T-helper 17 cell (primary cell): ENCODE measurements around the gene GPR78. TPM values are rescaled to one million over a fixed set of nuclear protein-coding genes. Genes with fewer than 3 reads are reported as not detected.

Experiments used
- ATAC-seq: fragments of 150-1000 bp; cut with Tn5 transposase; 2 replicates; pipeline ENCODE4 v1.10.0; 2021; ENCODE audit warnings: mild to moderate bottlenecking, moderate library complexity
- DNase-seq, 3 donors: peaks; one replicate each; pipeline versions ENCODE4 v3.0.0 to v3.0.0-alpha.2; 2020 to 2021
- H3K9me3 ChIP-seq: one replicate; pipeline ENCODE4 v1.7.0; 2013; ENCODE audit warnings: low read length, mild to moderate bottlenecking; ENCODE audit not compliant: control insufficient read depth, poor library complexity, severe bottlenecking
- H3K27ac Mint-ChIP-seq: one replicate; pipeline ENCODE4 v1.8.0; 2022; ENCODE audit warnings: mild to moderate bottlenecking, moderate library complexity, mixed read lengths
- H3K27me3 Mint-ChIP-seq: one replicate; pipeline ENCODE4 v1.8.0; 2022; ENCODE audit warnings: mixed read lengths
- H3K36me3 Mint-ChIP-seq: one replicate; pipeline ENCODE4 v1.8.0; 2022; ENCODE audit warnings: low read depth, mixed read lengths
- H3K4me1 Mint-ChIP-seq: one replicate; pipeline ENCODE4 v1.8.0; 2022; ENCODE audit warnings: mild to moderate bottlenecking, mixed read lengths
- H3K4me3 Mint-ChIP-seq: one replicate; pipeline ENCODE4 v1.8.0; 2022; ENCODE audit warnings: mild to moderate bottlenecking, moderate library complexity, mixed read lengths
- total RNA-seq, 4 donors: library from RNA in 2 of 4; stranded (reverse) in 2 of 4; gene quantifications; one replicate each; pipeline ENCODE4 v1.2.3 and lab custom pipeline; 2022 to 2026

GPR78 gene
- total RNA-seq, 2 donors from 2014 or later, result not detected

DNA sequence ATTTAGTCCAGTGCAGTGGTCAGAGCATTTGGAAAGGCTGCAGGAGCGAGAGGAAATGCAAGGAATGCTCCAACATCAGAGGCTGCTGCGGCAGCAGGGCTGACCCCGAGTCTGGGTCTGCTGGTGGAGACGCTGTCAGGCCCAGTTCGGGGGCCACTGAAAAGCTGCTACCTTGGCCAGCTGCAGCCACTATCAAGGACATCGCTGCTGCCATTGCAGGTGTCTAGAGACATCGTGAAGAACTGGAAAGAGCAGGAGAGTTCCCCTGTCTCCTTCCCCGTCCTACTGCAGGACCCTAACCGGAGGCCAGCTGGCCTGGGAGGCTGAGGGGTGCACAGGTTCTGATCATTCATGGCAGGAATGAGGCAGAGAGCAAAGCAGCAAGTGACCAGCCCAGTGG lies 29.5 kb upstream of the GPR78 start:
- no peaks in the 10 kb centered on the region for H3K9me3 ChIP-seq
- H3K27me3 Mint-ChIP-seq, result peaks cover 9% of the 10 kb centered on the region
- H3K4me3 Mint-ChIP-seq, result no peak overlapping the region
- H3K4me1 Mint-ChIP-seq, result no peaks in the 10 kb centered on the region
- peaks cover 2% of the 10 kb centered on the region for H3K36me3 Mint-ChIP-seq
- no peak overlapping the region for H3K27ac Mint-ChIP-seq
- DNase-seq (no peak), ATAC-seq (no peak)

DNA sequence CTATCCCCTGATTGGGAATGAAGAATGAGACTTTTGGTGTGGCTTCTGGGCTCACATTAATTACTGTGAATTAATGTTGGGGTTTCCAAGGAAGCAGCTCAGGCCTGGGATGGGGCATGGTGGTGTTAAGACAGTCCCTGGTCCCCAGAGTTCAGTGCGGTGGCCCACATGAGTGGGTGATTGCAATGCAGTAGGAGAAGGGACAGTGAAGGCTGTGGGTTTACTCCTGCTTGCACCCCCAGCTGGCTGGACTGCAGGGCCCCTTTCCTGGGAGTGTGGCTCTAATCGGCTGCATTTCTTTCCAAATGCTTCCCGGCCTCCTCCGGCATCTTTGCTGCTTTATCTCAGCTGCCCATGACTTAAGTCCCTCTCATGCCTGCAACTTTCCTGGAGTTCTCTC lies 28.2 kb upstream of the GPR78 start:
- no peak for ATAC-seq
- Mint-ChIP-seq H3K36me3 (peaks cover 2% of the 10 kb centered on the region), H3K27me3 (peaks cover 11% of the 10 kb centered on the region), H3K4me3 (no peak overlapping the region), H3K4me1 (no peaks in the 10 kb centered on the region), H3K27ac (no peak overlapping the region)
- DNase-seq, result no peak
- H3K9me3 ChIP-seq, result no peaks in the 10 kb centered on the region

GRCh38 chr4:8552581-8553205 lies 27.5 kb upstream of the GPR78 start:
- H3K36me3 Mint-ChIP-seq, result peaks cover 2% of the 10 kb centered on the region
- H3K4me1 Mint-ChIP-seq, result no peaks in the 10 kb centered on the region
- DNase-seq (no peak), ATAC-seq (no peak)
- no peaks in the 10 kb centered on the region for H3K9me3 ChIP-seq
- no peak overlapping the region for H3K4me3 Mint-ChIP-seq
- H3K27me3 Mint-ChIP-seq, result peaks cover 14% of the 10 kb centered on the region
- H3K27ac Mint-ChIP-seq, result no peak overlapping the region

DNA sequence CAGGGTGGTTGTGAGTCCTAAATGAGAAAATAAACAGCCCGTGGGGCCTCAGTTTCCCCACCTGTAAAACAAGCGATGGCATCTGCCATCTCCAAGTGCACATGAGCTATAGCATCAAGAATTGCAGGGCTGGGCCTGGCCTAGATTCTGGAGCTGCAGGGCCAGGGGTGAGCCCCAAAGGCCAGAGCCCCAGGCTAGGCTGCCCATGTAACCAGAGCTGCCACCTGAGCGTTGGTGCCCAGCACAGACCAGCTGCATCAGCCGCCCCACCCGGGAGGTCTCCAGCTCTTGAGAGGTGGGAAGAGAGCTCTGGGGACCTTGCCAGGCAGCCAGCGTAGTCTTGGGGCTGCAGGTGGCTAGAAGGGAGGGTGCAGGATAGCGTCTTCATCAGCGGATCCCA lies 27.0 kb upstream of the GPR78 start:
- no peaks in the 10 kb centered on the region for H3K9me3 ChIP-seq
- DNase-seq (no peak), ATAC-seq (no peak)
- Mint-ChIP-seq H3K27ac (no peak overlapping the region), H3K4me3 (no peak overlapping the region), H3K36me3 (peaks cover 2% of the 10 kb centered on the region), H3K4me1 (no peaks in the 10 kb centered on the region), H3K27me3 (peaks cover 14% of the 10 kb centered on the region)

GRCh38 chr4:8553991-8554405 lies 26.2 kb upstream of the GPR78 start:
- no peaks in the 10 kb centered on the region for H3K4me1 Mint-ChIP-seq
- peaks cover 20% of the 10 kb centered on the region for H3K27me3 Mint-ChIP-seq
- peaks cover 2% of the 10 kb centered on the region for H3K36me3 Mint-ChIP-seq
- H3K9me3 ChIP-seq, result no peaks in the 10 kb centered on the region
- no peak for DNase-seq
- no peak overlapping the region for H3K4me3 Mint-ChIP-seq
- H3K27ac Mint-ChIP-seq, result no peak overlapping the region
- ATAC-seq, result no peak

GRCh38 chr4:8554555-8555100 lies 25.6 kb upstream of the GPR78 start:
- Mint-ChIP-seq H3K27ac (no peak overlapping the region), H3K4me3 (no peak overlapping the region), H3K4me1 (no peaks in the 10 kb centered on the region), H3K36me3 (peaks cover 2% of the 10 kb centered on the region), H3K27me3 (peaks cover 23% of the 10 kb centered on the region)
- ATAC-seq (no peak), DNase-seq (no peak)
- no peaks in the 10 kb centered on the region for H3K9me3 ChIP-seq

DNA sequence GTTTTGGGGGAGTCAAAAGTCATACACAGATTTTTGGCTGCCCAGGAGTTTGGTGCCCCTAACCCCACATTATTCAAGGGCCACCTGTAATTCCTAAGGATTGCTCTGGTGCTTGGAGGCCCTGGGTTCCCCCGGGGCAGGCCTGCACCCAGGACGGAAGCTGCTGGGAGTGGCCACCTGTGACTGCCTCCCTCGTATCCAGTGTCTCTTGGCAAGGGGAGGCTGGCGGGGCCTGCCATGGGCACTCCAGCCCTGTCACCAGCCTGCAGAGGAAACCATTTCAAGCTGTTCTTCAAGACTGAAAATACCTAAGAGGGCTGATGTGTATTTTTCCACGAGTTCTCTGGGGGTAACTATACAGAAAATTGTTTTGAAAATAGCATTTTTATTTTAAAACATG lies 24.5 kb upstream of the GPR78 start:
- Mint-ChIP-seq H3K36me3 (peaks cover 2% of the 10 kb centered on the region), H3K27me3 (peaks cover 25% of the 10 kb centered on the region), H3K4me3 (no peak overlapping the region), H3K4me1 (no peaks in the 10 kb centered on the region), H3K27ac (no peak overlapping the region)
- ATAC-seq, result no peak
- H3K9me3 ChIP-seq, result no peaks in the 10 kb centered on the region
- no peak for DNase-seq

DNA sequence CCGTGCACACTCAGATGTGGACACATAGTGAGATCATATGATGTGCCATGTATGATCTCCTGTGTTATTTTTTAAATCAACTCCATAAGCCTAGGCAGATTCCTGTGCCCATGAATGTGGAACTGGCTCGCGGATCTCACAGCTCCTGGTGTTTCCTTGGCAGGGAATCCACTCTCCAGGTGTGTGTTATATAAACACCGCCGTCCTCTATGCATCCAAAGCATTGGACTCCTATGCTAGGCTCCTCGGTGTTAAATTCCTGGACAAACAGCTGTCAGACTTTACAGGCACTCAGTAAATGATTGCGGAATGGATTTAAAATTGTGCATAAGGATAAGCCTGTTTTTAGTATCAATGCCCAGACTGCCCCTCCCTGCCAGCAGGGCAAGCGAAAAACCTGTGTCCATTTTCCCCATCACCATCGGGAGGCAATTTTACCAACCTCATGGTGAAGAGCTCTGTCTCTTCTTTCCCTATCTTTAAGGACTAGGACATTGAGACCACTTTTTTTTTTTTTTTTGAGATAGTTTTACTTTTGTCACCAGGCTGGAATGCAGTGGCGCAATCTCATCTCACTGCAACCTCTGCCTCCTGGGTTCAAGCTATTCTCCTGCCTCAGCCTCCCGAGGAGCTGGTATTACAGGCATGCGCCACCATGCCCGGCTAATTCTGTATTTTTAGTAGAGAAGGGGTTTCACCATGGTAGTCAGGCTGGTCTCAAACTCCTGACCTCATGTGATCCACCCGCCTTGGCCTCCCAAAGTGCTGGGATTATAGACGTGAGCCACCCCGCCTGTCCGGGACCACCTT lies 23.6 kb upstream of the GPR78 start:
- H3K4me1 Mint-ChIP-seq, result no peaks in the 10 kb centered on the region
- no peaks in the 10 kb centered on the region for H3K9me3 ChIP-seq
- DNase-seq (no peak), ATAC-seq (no peak)
- peaks cover 3% of the 10 kb centered on the region for H3K36me3 Mint-ChIP-seq
- no peak overlapping the region for H3K4me3 Mint-ChIP-seq
- H3K27ac Mint-ChIP-seq, result no peak overlapping the region
- peaks cover 27% of the 10 kb centered on the region for H3K27me3 Mint-ChIP-seq

- no peak for ATAC-seq
- H3K4me3 Mint-ChIP-seq, result no peak overlapping the region
- no peak for DNase-seq
- peaks cover 2% of the 10 kb centered on the region for H3K4me1 Mint-ChIP-seq
- H3K9me3 ChIP-seq, result no peaks in the 10 kb centered on the region
- no peak overlapping the region for H3K27ac Mint-ChIP-seq
- peaks cover 36% of the 10 kb centered on the region for H3K27me3 Mint-ChIP-seq
- peaks cover 3% of the 10 kb centered on the region for H3K36me3 Mint-ChIP-seq
Measured at GRCh38 chr4:8557151-8558076, 22.8 kb upstream of the GPR78 start.

GRCh38 chr4:8558080-8558960 lies 21.9 kb upstream of the GPR78 start:
- H3K27me3 Mint-ChIP-seq, result peaks cover 36% of the 10 kb centered on the region
- no peak overlapping the region for H3K4me3 Mint-ChIP-seq
- no peaks in the 10 kb centered on the region for H3K9me3 ChIP-seq
- no peak overlapping the region for H3K27ac Mint-ChIP-seq
- ATAC-seq (no peak), DNase-seq (no peak)
- H3K4me1 Mint-ChIP-seq, result peaks cover 2% of the 10 kb centered on the region
- peaks cover 2% of the 10 kb centered on the region for H3K36me3 Mint-ChIP-seq

DNA sequence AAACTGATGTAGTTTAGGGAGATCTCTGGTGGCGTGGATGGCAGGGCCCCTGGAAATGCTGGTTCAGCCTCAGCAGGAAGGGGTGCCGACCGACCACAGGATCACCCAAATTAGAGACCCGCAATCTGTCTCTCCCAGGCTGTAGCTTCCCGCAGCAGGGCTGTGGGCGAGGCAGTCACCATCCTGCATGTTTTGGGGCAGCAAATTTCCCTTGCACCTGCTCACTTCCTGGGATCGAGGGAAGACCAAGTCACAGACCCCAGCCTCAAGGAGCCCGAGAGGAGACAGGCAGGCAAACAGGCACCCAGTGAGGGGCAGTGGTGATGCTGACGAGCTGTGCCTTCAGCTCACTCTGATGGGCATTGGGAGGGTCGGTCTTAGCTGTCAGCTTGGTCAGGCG lies 21.2 kb upstream of the GPR78 start:
- no peaks in the 10 kb centered on the region for H3K9me3 ChIP-seq
- no peak overlapping the region for H3K4me3 Mint-ChIP-seq

DNA sequence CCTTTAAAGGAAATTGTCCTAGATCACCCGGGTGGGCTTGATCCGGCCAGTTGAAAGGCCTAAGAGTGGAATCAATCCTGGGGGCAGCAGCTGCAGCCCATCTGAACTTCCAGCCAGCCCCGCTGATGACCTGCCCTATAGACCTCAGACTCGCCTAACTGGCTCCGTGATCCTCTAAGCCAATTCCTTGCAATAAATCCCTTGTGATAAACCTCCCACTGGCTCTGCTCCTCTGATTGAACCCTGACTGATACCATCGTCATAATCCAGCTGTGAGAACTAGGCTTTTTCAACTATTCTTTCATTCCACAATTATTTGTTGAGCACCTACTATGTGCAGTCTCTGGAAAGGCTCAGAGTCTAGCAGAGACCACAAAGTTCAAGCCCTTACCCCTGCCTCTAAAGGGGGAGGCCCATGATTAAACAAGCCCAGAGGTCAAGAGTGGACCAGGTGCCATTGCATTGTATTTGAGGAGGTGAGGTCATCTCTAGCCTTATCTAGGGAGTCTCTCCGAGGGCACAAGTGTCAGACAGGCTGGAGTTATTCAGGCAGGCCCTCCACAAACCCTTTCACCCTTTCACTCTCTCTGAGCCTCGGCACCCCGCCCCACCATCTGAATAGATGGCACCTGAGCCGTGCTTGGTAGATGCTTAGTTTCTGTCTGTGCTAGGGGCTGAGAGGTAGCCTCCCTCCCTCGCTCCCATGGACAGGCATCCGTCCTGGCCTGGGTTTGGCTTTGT lies 20.5 kb upstream of the GPR78 start:
- H3K27me3 Mint-ChIP-seq, result peaks cover 34% of the 10 kb centered on the region
- H3K36me3 Mint-ChIP-seq, result peaks cover 2% of the 10 kb centered on the region
- H3K4me1 Mint-ChIP-seq, result peaks cover 2% of the 10 kb centered on the region
- no peak overlapping the region for H3K4me3 Mint-ChIP-seq
- DNase-seq, result no peak
- H3K9me3 ChIP-seq, result no peaks in the 10 kb centered on the region
- no peak for ATAC-seq
- H3K27ac Mint-ChIP-seq, result no peak overlapping the region

More for the DNA sequence above, 21.2 kb upstream of the GPR78 start:
- Mint-ChIP-seq H3K27me3 (peaks cover 36% of the 10 kb centered on the region), H3K27ac (no peak overlapping the region), H3K4me1 (peaks cover 2% of the 10 kb centered on the region), H3K36me3 (peaks cover 2% of the 10 kb centered on the region)
- no peak for ATAC-seq
- no peak for DNase-seq
